T-helper 1 cell treated with Interleukin-12 subunit alpha and Interleukin-12 subunit beta and Interleukin-4 antibody, amounts not matched to agents 30 ng/mL and 1 ng/mL, for 36 hours (primary cell): ENCODE results near the gene COG2. TPM values are rescaled to one million over a fixed set of nuclear protein-coding genes. Genes with fewer than 3 reads are reported as not detected.

Experiments used
- intact Hi-C: fragments of 100-400 bp; cut with micrococcal nuclease; formaldehyde crosslinking; loops from one replicate; pipeline ENCODE4 v1.15.1; 2024
- total RNA-seq: library from RNA; stranded (reverse); gene quantifications from 2 replicates; pipeline ENCODE4 v1.2.3, GENCODE V29; 2022

The COG2 gene
- total RNA-seq, 1 donor from 2014 or later: 32.6 TPM

DNA sequence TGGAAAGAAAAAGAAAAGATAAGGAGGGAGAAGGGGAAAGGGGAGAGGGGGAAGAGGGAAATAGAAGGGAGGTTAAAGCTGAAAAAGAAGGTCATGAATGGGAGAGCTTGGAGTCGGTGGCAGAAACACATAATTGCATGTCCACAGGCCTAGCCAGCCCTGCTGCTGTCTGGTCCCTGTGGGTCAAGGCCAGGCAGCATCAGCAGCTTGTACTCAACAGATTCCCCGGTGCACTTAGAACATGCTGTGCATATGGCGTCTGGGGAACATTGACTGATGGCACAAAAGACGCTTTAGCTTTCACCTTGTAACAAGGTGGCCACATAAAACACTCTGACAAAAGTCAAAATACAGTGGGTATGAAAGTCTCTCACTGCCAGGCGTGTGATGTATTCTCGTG is 25.9 kb downstream of the COG2 start:
- intact Hi-C loops: no loop called here

GRCh38 chr1:230669543-230669942 is 27.3 kb downstream of the COG2 start:
- intact Hi-C loops: no loop called here

DNA sequence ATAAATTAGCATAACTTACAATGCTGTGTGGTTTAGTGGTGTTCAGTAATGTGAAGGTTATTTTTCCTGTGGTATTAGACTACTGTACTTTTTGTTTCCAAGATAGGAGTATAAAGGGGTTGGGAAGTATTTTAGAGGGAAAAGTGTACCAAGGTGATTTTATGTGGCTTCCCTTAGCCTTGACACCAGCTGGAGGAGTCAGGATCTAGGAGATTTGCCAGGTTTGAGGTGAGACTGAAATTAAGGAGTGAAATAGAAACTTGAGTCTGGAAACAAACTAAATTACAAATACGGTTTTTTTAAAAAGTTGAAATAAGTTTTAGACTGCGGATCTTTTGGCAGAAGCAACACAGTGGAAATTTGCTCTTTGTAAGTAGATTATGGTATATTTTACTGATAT is 32.3 kb downstream of the COG2 start:
- intact Hi-C loops: no loop called here

- intact Hi-C loops: no loop called here
Measured at GRCh38 chr1:230677200-230677599, 34.9 kb downstream of the COG2 start.

- intact Hi-C loops: no loop called here
Measured at GRCh38 chr1:230679192-230679591, 36.9 kb downstream of the COG2 start.

DNA sequence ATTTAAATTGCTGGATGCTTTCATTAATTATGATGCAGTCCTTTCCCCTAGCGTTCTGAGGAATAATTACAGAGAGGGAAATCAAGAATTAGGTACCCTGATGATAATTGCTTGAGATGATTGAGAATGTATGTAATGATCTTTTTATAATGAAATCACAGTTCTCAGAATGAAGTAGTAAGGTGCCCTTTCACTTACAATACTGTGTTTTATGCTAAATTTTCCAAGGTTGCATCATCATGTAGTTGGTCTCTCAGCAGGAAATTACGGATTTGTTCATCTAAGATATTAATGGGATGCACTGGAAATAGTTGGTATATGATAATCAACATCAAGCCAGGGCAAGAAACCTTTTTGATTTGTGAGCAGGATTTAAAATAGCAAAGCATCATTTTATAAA is 37.5 kb downstream of the COG2 start:
- intact Hi-C loops: no loop called here

GRCh38 chr1:230680300-230681025 is 38.2 kb downstream of the COG2 start:
- intact Hi-C loops: no loop called here

GRCh38 chr1:230681599-230681998 is 39.3 kb downstream of the COG2 start:
- intact Hi-C loops: no loop called here

GRCh38 chr1:230682274-230682673 is 40.0 kb downstream of the COG2 start:
- intact Hi-C loops: no loop called here

- intact Hi-C loops: no loop called here
Measured at GRCh38 chr1:230682882-230683610, 40.8 kb downstream of the COG2 start.

- intact Hi-C loops: no loop called here
Measured at GRCh38 chr1:230684146-230684545, 41.9 kb downstream of the COG2 start.

- intact Hi-C loops: no loop called here
Measured at GRCh38 chr1:230684998-230685397, 42.7 kb downstream of the COG2 start.

- intact Hi-C loops: no loop called here
Measured at GRCh38 chr1:230686747-230687146, 44.5 kb downstream of the COG2 start.

DNA sequence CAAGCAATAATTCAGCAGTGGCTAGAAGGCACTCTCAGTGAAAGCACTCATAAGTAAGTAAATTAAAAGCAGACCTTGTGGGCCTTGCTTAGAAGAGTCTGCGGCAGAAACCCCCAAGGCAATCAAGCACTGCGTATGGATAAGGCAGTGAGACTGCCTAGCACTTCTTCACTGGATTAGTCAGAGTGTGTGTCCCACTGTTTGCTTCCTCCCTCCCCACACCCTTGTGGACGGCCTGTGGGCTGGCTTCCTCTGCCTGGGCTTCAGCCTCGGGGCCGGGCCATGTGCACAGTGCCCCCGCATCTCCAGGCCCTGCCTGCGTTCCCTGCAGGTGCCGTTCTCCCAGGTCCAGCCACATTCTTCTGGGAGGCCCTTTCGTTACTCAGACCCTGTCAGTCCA is 47.8 kb downstream of the COG2 start:
- intact Hi-C loops: no loop called here

- intact Hi-C loops: no loop called here
Measured at GRCh38 chr1:230691615-230692014, 49.3 kb downstream of the COG2 start.

GRCh38 chr1:230693221-230693620 is 50.9 kb downstream of the COG2 start:
- intact Hi-C loops: no loop called here

- intact Hi-C loops: no loop called here
Measured at GRCh38 chr1:230693777-230694176, 51.5 kb downstream of the COG2 start.

DNA sequence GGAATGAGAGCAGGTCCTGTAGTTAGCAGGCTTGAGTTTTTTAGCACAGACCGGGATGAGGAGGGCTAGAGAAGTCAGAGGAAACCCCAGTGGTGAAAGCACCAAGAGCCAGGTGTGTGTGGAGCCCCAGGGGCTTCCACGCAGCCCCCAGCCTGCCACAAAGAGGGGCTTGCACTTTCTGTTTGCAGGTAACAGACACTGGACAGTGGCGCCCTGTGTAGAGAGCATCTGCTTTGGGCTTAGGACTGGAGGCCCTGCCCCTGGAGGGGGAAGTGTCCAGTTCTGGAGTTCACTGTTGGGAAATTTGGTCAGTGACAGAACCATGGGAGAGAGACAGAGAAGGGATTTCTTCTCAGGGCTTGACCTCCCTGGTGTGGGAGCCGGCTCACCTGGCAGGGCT is 52.2 kb downstream of the COG2 start:
- intact Hi-C loops: no loop called here

DNA sequence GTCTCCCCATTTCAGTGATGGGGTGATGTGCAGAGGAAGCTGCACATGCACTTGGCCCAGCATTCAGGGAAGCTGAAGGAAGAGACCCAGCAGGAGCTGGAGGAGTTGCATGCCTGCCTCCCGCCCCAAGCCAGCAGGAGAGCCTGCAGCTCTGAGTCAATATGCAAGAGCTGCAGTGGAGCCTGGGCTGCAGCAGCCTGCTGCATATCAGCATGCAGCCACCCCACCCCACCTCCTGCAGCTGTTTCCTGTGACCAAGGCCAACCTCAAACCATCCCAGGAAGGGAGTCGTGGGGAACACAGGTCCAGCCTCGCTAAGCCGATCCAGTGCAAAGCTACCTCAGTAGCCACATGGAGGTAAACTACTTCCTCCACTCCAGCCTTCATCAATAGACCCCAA is 52.7 kb downstream of the COG2 start:
- intact Hi-C loops: no loop called here

- intact Hi-C loops: no loop called here
Measured at GRCh38 chr1:230696218-230696617, 53.9 kb downstream of the COG2 start.

DNA sequence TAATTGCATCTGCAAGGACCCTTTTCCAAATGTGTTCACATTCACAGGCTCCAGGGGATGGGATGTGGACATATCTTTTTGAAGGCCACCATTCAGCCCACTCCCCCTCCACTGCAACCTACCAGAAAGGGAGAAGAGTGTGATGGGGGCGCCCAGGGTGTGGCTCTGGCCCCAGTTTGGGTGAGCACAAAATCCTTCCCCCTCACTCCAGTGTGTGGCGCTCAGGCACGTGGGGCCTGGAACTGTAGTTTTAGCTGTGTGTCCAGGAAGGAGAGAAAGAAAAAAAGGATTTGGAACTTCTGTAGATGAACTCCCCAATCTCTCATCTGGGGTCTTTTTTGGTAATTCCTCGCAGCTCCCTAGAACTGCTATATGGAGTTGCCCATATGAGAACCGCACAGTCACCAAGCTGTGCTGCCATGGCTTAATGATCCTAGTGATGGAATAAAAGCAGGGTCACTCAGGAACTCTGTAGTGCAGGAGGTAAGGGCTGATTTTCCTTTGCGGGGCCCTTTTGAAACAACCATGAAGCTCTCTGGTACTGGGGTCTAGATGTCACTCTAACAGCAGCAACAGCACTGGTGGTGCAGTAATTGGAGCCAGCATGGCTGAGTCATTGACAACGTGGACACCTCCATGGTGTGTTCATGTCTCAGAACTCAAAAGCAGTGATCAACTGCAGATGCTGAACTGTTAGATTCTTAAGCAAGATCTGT is 54.6 kb downstream of the COG2 start:
- intact Hi-C loops: no loop called here

DNA sequence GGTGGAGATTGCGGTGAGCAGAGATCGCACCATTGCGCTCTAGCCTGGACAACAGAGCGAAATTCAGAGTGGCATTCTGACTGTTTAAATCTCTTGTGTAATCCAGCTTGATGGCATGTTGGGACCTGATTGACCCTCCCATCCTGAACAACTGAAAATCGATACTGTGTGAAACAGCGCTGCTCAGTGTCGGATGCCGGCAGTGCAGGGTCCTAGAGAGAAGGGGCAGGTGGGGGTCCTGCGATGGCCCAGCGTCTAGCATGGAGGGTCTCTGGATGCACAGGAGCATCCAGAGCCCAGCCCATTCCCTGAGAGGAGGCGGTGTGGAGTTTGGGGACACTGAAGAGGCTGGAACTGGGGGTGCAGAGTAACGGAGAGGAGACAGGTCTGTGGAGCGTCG is 55.8 kb downstream of the COG2 start:
- intact Hi-C loops: no loop called here
